Amygdala (tissue), 56 donors: ENCODE data around the gene PPME1.

Source experiments
- DNase-seq, 56 donors: peaks; one replicate each; lab custom pipeline; 2025; lab: John Stamatoyannopoulos, UW

The PPME1 gene

GRCh38 chr11:74272276-74272675, 101.2 kb downstream of the PPME1 start:
- DNase-seq = no peak

GRCh38 chr11:74276581-74276980, 105.5 kb downstream of the PPME1 start:
- no peak for DNase-seq

GRCh38 chr11:74278103-74278502, 107.0 kb downstream of the PPME1 start:
- no peak for DNase-seq

- no peak for DNase-seq
Observed at GRCh38 chr11:74278721-74279161, 107.7 kb downstream of the PPME1 start.

DNA sequence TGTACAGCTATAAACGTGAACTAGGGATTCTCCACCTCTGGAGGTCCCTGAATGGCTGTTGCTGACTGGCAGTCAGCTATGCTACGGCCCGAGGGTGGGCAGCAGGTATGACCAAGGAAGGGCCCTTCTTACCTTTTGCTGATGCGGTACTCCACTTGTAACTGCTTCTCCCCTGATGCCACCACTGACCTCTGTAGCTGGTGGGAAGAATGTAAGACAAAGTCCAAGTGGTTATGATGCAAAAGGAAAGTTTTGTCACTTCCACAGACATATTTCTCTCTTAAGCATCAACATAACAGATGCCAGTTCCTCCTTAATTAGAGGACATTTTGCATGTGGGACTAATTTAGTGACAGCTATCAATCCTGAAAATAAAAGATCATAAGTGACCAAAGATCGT, 108.2 kb downstream of the PPME1 start:
- DNase-seq = no peak

- DNase-seq = no peak
Observed at GRCh38 chr11:74280494-74280893, 109.4 kb downstream of the PPME1 start.

- no peak for DNase-seq
Observed at GRCh38 chr11:74282421-74282820, 111.3 kb downstream of the PPME1 start.

- DNase-seq = no peak
Observed at GRCh38 chr11:74282914-74283371, 111.9 kb downstream of the PPME1 start.

DNA sequence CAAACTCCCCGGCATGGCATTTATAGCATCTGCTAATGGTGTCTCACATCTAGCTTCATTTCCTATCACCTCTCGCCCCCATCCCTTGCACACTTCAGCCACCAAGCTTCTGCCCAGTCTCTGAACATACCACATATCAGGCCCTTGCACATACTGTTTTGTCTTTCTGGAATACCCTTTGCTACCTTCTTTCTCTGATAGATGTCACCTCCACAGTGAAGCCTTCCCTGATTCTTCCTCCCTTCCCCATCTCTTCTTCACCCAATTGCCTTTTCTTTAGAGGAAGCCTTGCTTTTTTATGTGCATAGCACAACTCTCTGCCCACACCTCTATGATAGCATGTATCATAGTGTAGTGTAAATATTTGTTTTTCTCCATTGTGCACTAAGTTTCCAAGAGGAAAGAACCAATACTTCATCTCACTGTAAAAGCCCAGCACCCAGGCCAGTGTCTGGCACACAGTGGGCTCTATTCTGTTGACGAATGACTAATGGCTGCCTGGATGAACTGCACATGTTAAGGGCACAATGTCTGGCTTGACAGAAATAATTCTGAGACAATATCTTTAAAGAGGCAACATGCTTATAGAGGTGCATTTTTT, 112.6 kb downstream of the PPME1 start:
- no peak for DNase-seq

GRCh38 chr11:74284466-74284865, 113.4 kb downstream of the PPME1 start:
- DNase-seq = no peak

DNA sequence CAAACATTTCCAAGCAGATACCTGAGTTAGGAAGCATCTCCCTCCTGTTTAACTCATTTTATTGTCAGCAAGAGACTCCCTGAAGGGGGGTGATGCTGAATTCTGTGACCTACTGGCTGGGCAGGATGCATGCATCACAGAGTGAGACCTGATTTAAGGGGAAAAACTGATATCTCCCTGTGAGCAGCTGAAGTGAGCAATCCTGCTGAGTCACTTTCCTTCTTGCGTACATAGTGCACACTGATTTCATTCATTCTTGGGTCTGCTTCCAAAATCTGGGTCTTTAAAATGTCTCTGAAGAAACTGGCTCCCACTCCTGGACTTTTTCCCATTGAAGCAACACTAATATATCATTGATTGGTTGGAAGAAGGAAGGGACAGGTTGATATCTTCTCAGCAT, 117.1 kb downstream of the PPME1 start:
- no peak for DNase-seq

DNA sequence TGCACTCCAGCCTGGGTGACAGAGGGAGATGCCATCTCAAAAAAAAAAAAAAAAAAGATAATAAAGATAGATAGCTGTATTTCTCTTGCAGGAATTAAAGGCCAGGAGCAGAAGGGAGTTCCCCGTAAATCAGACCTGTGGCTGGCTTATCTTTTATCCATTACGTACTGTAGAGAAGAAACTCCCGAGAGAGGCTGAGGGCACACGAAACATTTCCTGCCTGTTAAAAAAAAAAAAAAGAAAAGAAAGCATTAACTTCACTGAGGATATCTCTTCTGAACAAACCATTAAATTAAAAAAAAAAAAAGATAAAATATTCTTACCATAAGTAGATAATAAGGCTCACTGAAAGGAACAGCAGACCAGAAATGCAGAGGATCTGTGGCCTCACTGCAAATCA, 117.8 kb downstream of the PPME1 start:
- no peak for DNase-seq

DNA sequence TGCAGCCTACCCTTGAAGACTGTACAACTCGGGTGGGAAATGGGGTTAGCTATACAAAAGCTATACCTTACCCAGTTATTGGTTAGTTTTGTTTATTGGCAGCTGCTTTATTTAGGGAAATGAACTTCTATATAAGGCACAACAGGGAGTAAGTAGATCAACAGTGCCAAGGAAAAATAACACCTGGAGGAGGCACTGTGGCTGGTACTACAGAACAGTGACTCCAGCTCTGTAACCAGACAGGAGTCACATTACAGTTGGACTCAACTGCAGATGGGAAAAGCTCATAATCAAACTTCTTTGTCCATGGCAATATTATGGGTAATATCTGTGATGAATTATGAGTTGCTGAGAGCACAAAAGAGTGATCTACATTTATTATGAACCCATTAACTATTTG, 126.4 kb downstream of the PPME1 start:
- no peak for DNase-seq

- no peak for DNase-seq
Observed at GRCh38 chr11:74299015-74299414, 127.9 kb downstream of the PPME1 start.
